Lung (tissue), 12 donors: Measurements from ENCODE around the gene NDNF. TPM values are rescaled to one million over a fixed set of nuclear protein-coding genes. Genes with fewer than 3 reads are reported as not detected.

ENCODE experiments used
- ATAC-seq: fragments of 200-7000 bp; cut with Tn5 transposase; one replicate; pipeline ENCODE4 v1.9.1; 2020; ENCODE audit warnings: moderate number of reproducible peaks; ENCODE audit not compliant: insufficient read depth, low FRiP score
- DNase-seq, 3 donors: peaks; one replicate each; pipeline ENCODE4 v3.0.0-alpha.2; 2013 to 2017
- H3K27ac ChIP-seq, 2 donors: one replicate each; pipeline ENCODE4 v1.5.1; 2013; ENCODE audit warnings: mild to moderate bottlenecking in 2 of 2, moderate library complexity in 2 of 2, control low read depth in 1 of 2, inconsistent platforms in 1 of 2, low read depth in 1 of 2, low read length in 1 of 2
- H3K27me3 ChIP-seq, 3 donors: one replicate each; pipeline ENCODE4 v1.5.1; 2013; ENCODE audit warnings: low read length in 2 of 3; ENCODE audit not compliant: control insufficient read depth in 3 of 3, insufficient read depth in 3 of 3
- H3K36me3 ChIP-seq, 4 donors: one replicate each; pipeline ENCODE4 v1.5.1; 2013; ENCODE audit warnings: low read length in 4 of 4, mild to moderate bottlenecking in 1 of 4, moderate library complexity in 1 of 4; ENCODE audit not compliant: control insufficient read depth in 4 of 4, insufficient read depth in 4 of 4
- H3K4me1 ChIP-seq, 5 donors: one replicate each; pipeline ENCODE4 v1.5.1; 2013; ENCODE audit warnings: low read length in 5 of 5, mild to moderate bottlenecking in 2 of 5, moderate library complexity in 1 of 5; ENCODE audit not compliant: control insufficient read depth in 5 of 5, insufficient read depth in 5 of 5
- H3K4me3 ChIP-seq: one replicate; pipeline ENCODE4 v1.5.1; 2013; ENCODE audit warnings: mild to moderate bottlenecking, control low read depth, moderate library complexity
- H3K9ac ChIP-seq, 2 donors: one replicate each; pipeline ENCODE4 v1.5.1; 2013; ENCODE audit warnings: low read length in 2 of 2, control low read depth in 1 of 2; ENCODE audit not compliant: insufficient read depth in 1 of 2
- H3K9me3 ChIP-seq, 4 donors: one replicate each; pipeline ENCODE4 v1.5.1; 2013; ENCODE audit warnings: low read length in 3 of 4, mild to moderate bottlenecking in 1 of 4, moderate library complexity in 1 of 4; ENCODE audit not compliant: control insufficient read depth in 4 of 4, insufficient read depth in 3 of 4
- WGBS, 2 donors: extraction: QIAGEN DNeasy Blood & Tissue Kit; methylation state at CpG; one replicate each; pipeline ENCODE4 v1.1.7; 2013; 5-methylcytosine and 5-hydroxymethylcytosine counted together
- polyA plus RNA-seq, 2 donors: library from polyadenylated mRNA; stranded (reverse); fragments of 200-250 nt; gene quantifications; one replicate each; pipeline ENCODE4 v1.2.1, GENCODE V29; 2013
- total RNA-seq, 2 donors: library from RNA; depleted of rRNA in 1 of 2; stranded (reverse); fragments of >200 nt in 1 of 2; gene quantifications; one replicate each; pipeline ENCODE4 v1.2.1, GENCODE V29; 2014 to 2021
- TF ChIP-seq, protein P1 (sequence below): IDR thresholded peaks from 2 replicates; pipeline ENCODE4 v1.5.1; 2012; ENCODE audit warnings: mild to moderate bottlenecking; ENCODE audit errors: control extremely low read depth, extremely low read depth
- donor health status: control.
- donor health status: control.
- donor health status: Bipolar disorder and iron deficiency.
- donor health status: healthy.
- donor health status: DM: yes; HTN: yes; CAD: no.

The NDNF gene
- total and polyA plus RNA-seq, 4 donors, result 22.3 to 381 (median 80.5) TPM

- ATAC-seq (no peak), DNase-seq (no peak)
- TF ChIP-seq, protein P1, sequence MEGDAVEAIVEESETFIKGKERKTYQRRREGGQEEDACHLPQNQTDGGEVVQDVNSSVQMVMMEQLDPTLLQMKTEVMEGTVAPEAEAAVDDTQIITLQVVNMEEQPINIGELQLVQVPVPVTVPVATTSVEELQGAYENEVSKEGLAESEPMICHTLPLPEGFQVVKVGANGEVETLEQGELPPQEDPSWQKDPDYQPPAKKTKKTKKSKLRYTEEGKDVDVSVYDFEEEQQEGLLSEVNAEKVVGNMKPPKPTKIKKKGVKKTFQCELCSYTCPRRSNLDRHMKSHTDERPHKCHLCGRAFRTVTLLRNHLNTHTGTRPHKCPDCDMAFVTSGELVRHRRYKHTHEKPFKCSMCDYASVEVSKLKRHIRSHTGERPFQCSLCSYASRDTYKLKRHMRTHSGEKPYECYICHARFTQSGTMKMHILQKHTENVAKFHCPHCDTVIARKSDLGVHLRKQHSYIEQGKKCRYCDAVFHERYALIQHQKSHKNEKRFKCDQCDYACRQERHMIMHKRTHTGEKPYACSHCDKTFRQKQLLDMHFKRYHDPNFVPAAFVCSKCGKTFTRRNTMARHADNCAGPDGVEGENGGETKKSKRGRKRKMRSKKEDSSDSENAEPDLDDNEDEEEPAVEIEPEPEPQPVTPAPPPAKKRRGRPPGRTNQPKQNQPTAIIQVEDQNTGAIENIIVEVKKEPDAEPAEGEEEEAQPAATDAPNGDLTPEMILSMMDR, result no peak
- Histone ChIP-seq H3K27ac (no peak overlapping the region), H3K9me3 (no peaks in the 10 kb centered on the region), H3K4me3 (no peak overlapping the region), H3K36me3 (peaks cover 0 to 5% (median 0%) of the 10 kb centered on the region in 4 donors), H3K4me1 (peaks cover 0 to 79% (median 21%) of the 10 kb centered on the region in 5 donors), H3K27me3 (no peaks in the 10 kb centered on the region), H3K9ac (no peak overlapping the region)
- WGBS, 2 donors, result 32 to 36% methylated on average over 3 of the region's 3 CpGs
Measured at GRCh38 chr4:121064482-121064881, 7.9 kb downstream of the NDNF start.

GRCh38 chr4:121062521-121062920 lies 9.8 kb downstream of the NDNF start:
- Histone ChIP-seq H3K27ac (no peak overlapping the region), H3K9me3 (no peaks in the 10 kb centered on the region), H3K9ac (peak overlapping the region in 1 of 2 donors; percentile 66), H3K27me3 (no peaks in the 10 kb centered on the region), H3K4me1 (peaks cover 0 to 76% (median 17%) of the 10 kb centered on the region in 5 donors), H3K36me3 (peaks cover 0 to 3% (median 0%) of the 10 kb centered on the region in 4 donors), H3K4me3 (no peak overlapping the region)
- ATAC-seq (no peak), DNase-seq (peak; percentile 67 to 93 (median 92))
- TF ChIP-seq, protein P1, result no peak
- 2 to 5% methylated on average over 5 of the region's 5 CpGs for WGBS, 2 donors

GRCh38 chr4:121061861-121062260 lies 10.5 kb downstream of the NDNF start:
- TF ChIP-seq, protein P1, result no peak
- WGBS, 2 donors, result 38 to 53% methylated on average over 3 of the region's 3 CpGs
- no peak overlapping the region for H3K27ac ChIP-seq
- no peak for DNase-seq
- H3K4me3 ChIP-seq, result no peak overlapping the region
- H3K4me1 ChIP-seq, result peaks cover 0 to 72% (median 22%) of the 10 kb centered on the region in 5 donors
- H3K9ac ChIP-seq, result peak overlapping the region in 1 of 2 donors; percentile 66
- ATAC-seq, result no peak
- H3K36me3 ChIP-seq, result peaks cover 0 to 2% (median 0%) of the 10 kb centered on the region in 4 donors
- no peaks in the 10 kb centered on the region for H3K27me3 ChIP-seq
- no peaks in the 10 kb centered on the region for H3K9me3 ChIP-seq

DNA sequence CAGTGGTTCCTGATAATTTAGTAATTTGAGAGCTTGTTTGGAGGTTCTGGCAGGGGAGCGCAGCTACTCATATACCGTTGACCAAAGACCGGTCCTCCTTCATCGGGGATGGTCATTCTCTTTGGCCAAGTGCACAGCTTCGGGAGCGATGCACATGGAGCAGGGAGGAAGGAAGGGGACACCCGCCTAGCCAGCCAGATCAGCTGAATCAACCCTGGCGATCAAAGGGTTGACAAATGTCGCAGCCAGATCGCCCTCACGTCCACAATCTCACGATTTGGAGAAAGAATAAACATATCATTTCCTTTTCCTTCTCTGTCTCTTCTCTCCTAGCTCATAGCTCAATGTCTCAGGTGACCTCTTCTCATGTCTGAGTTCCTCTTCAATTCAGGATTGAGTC lies 11.1 kb downstream of the NDNF start:
- DNase-seq (no peak), ATAC-seq (no peak)
- Histone ChIP-seq H3K9ac (peak overlapping the region in 1 of 2 donors; percentile 47), H3K27ac (peak overlapping the region in 1 of 2 donors; percentile 34), H3K27me3 (no peaks in the 10 kb centered on the region), H3K4me3 (no peak overlapping the region), H3K4me1 (peaks cover 0 to 65% (median 22%) of the 10 kb centered on the region in 5 donors), H3K9me3 (no peaks in the 10 kb centered on the region), H3K36me3 (peaks cover 0 to 3% (median 0%) of the 10 kb centered on the region in 4 donors)
- 51 to 73% methylated on average over 12 of the region's 12 CpGs for WGBS, 2 donors
- TF ChIP-seq, protein P1, result no peak
